HCT116 (cell line): ENCODE data around the gene RNF208. TPM values are rescaled to one million over a fixed set of nuclear protein-coding genes. Genes with fewer than 3 reads are reported as not detected.
A peak's percentile ranks its signal among the peaks of the same experiment; 100 is the strongest.

ENCODE experiments used
- ATAC-seq: fragments of 200-7000 bp; cut with Tn5 transposase; 2 replicates; pipeline ENCODE4 v1.9.1; 2020; ENCODE audit warnings: mild to moderate bottlenecking, moderate library complexity
- BruUV-seq: library from RNA; stranded (reverse); fragments of 400-500 nt; replicated peaks from 2 replicates; lab custom pipeline; 2021; lab: Mats Ljungman, UMichigan
- CTCF ChIA-PET: fragments of 300-600 bp; sonication (Branson Sonifier 250); formaldehyde crosslinking; loops from one replicate; lab custom pipeline; 2021; ENCODE audit warnings: antibody characterized with exemption; lab: Charles Lee
- POLR2A ChIA-PET: fragments of 300-600, 350-600 bp; sonication (Branson Sonifier 250); formaldehyde crosslinking; loops from one replicate; lab custom pipeline; 2021; ENCODE audit warnings: antibody characterized with exemption; lab: Charles Lee
- RAD21 ChIA-PET, 2 experiments: fragments of 300-600 bp; sonication (Branson Sonifier 250); formaldehyde crosslinking; loops; one replicate each; lab custom pipeline; 2023; ENCODE audit warnings: low total read pairs in 2 of 2; ENCODE audit not compliant: uncharacterized antibody in 2 of 2, unreplicated experiment in 2 of 2, low non-redundant PET in 1 of 2; lab: Charles Lee
- DNase-seq: peaks from one replicate; pipeline ENCODE4 v3.0.0-alpha.2; 2010; ENCODE audit warnings: low read depth, low spot score
- H2AFZ ChIP-seq: fragments of 200-600 bp; shearing (Covaris generic), sonication (generic); 2 replicates; pipeline ENCODE4 v1.6.1; 2017; ENCODE audit warnings: low read depth, mixed run types, mixed read lengths, antibody characterized with exemption, low read length; ENCODE audit not compliant: poor library complexity, severe bottlenecking
- H3K27ac ChIP-seq: 2 replicates; pipeline ENCODE4 v1.5.1; 2012; ENCODE audit warnings: low read depth, low read length
- H3K27me3 ChIP-seq: fragments of 200-600 bp; sonication (generic); 2 replicates; pipeline ENCODE4 v1.6.1; 2016; ENCODE audit warnings: mixed run types, low read length, mixed read lengths; ENCODE audit not compliant: insufficient read depth
- H3K36me3 ChIP-seq, 2 experiments: fragments of 200-500 bp in 1 of 2; fragments of 200-600 bp in 1 of 2; sonication (Bioruptor generic) in 1 of 2; sonication (generic) in 1 of 2; 2 replicates each; pipeline versions ENCODE4 v1.5.1 to v1.6.1; 2014 to 2016; ENCODE audit warnings: low read length in 2 of 2, inconsistent platforms in 1 of 2, mixed read lengths in 1 of 2, mixed run types in 1 of 2; ENCODE audit not compliant: insufficient read depth in 2 of 2, control insufficient read depth in 1 of 2
- H3K4me1 ChIP-seq, 2 experiments: fragments of 200-600 bp in 1 of 2; sonication (generic) in 1 of 2; 2 replicates each; pipeline versions ENCODE4 v1.5.1 to v1.6.1; 2012 to 2017; ENCODE audit warnings: low read length in 2 of 2, inconsistent platforms in 1 of 2, mild to moderate bottlenecking in 1 of 2, mixed read lengths in 1 of 2, mixed run types in 1 of 2, moderate library complexity in 1 of 2; ENCODE audit not compliant: insufficient read depth in 2 of 2, control insufficient read depth in 1 of 2
- H3K4me2 ChIP-seq: fragments of 200-600 bp; sonication (generic); 2 replicates; pipeline ENCODE4 v1.6.1; 2017; ENCODE audit warnings: mixed run types, low read length, mixed read lengths
- H3K4me3 ChIP-seq, 2 experiments: fragments of 200-600 bp in 1 of 2; sonication (generic) in 1 of 2; replicated peaks in 1 of 2; 2 replicates each; pipeline ENCODE4 v1.5.1; 2011 to 2016; ENCODE audit warnings: low read length in 2 of 2, control low read depth in 1 of 2, low read depth in 1 of 2, mild to moderate bottlenecking in 1 of 2, mixed read lengths in 1 of 2, mixed run types in 1 of 2
- H3K79me2 ChIP-seq: fragments of 200-600 bp; sonication (generic); 2 replicates; pipeline ENCODE4 v1.6.1; 2017; ENCODE audit warnings: mild to moderate bottlenecking, mixed run types, low read length, moderate library complexity, mixed read lengths; ENCODE audit not compliant: insufficient read depth
- H3K9ac ChIP-seq: fragments of 200-600 bp; sonication (generic); 2 replicates; pipeline ENCODE4 v1.6.1; 2016; ENCODE audit warnings: low read length, mixed read lengths
- H3K9me2 ChIP-seq: fragments of 200-600 bp; sonication (generic), shearing (Covaris generic); 2 replicates; pipeline ENCODE4 v1.6.1; 2017; ENCODE audit warnings: mixed run types, mild to moderate bottlenecking, moderate library complexity; ENCODE audit not compliant: insufficient read depth
- H3K9me3 ChIP-seq, 2 experiments: fragments of 200-500 bp in 1 of 2; fragments of 200-600 bp in 1 of 2; sonication (Bioruptor generic) in 1 of 2; sonication (generic) in 1 of 2; 2 replicates each; pipeline ENCODE4 v1.6.1; 2014 to 2017; ENCODE audit warnings: low read length in 2 of 2, mixed read lengths in 2 of 2, inconsistent platforms in 1 of 2, low read depth in 1 of 2, mild to moderate bottlenecking in 1 of 2, mixed run types in 1 of 2, moderate library complexity in 1 of 2; ENCODE audit not compliant: control insufficient read depth in 1 of 2, insufficient read depth in 1 of 2
- H4K20me1 ChIP-seq: fragments of 200-600 bp; sonication (generic), shearing (Covaris generic); 2 replicates; pipeline ENCODE4 v1.6.1; 2017; ENCODE audit warnings: mixed run types, mild to moderate bottlenecking, moderate library complexity; ENCODE audit not compliant: insufficient read depth
- EGR1 ChIP-seq: IDR thresholded peaks from 2 replicates; pipeline ENCODE4 v1.6.1; 2012; ENCODE audit warnings: low read depth
- ELF1 ChIP-seq: IDR thresholded peaks from 2 replicates; pipeline ENCODE4 v1.6.1; 2012; ENCODE audit warnings: low read depth, borderline replicate concordance
- RAD21 ChIP-seq: IDR thresholded peaks from 2 replicates; pipeline ENCODE4 v1.6.1; 2012; ENCODE audit warnings: low read depth, mild to moderate bottlenecking
- SRF ChIP-seq: IDR thresholded peaks from 2 replicates; pipeline ENCODE4 v1.6.1; 2012; ENCODE audit warnings: low read depth
- TCF7L2 ChIP-seq: IDR thresholded peaks from 2 replicates; pipeline ENCODE4 v1.7.0; 2011; ENCODE audit warnings: borderline replicate concordance, inconsistent platforms; ENCODE audit not compliant: insufficient read depth, insufficient read length; ENCODE audit errors: extremely low read depth
- ZFX ChIP-seq: fragments of 450-650 bp; IDR thresholded peaks from 2 replicates; pipeline ENCODE4 v1.6.1; 2017
- ZNF274 ChIP-seq: fragments of 200-500 bp; sonication (Bioruptor generic); IDR thresholded peaks from 2 replicates; pipeline ENCODE4 v1.6.1; 2014; ENCODE audit warnings: mild to moderate bottlenecking, low read depth, low read length, inconsistent platforms
- intact Hi-C: fragments of 100-400 bp; cut with micrococcal nuclease; formaldehyde crosslinking; loops from 2 replicates; pipeline ENCODE4 v1.10.0; 2022
- total RNA-seq: library from RNA; stranded (reverse); gene quantifications from one replicate; pipeline ENCODE4 v1.2.1, GENCODE V29; 2021; ENCODE audit not compliant: unreplicated experiment
- TF ChIP-seq, protein P1 (sequence below): IDR thresholded peaks from 2 replicates; pipeline ENCODE4 v1.6.1; 2012
- TF ChIP-seq, protein P2 (sequence below): IDR thresholded peaks from 2 replicates; pipeline ENCODE4 v1.6.1; 2011; ENCODE audit warnings: mild to moderate bottlenecking, low read length, moderate library complexity; ENCODE audit not compliant: insufficient replicate concordance; ENCODE audit errors: extremely low read depth

RNF208 gene
- total RNA-seq, 1 experiment from 2014 or later: 26.1 TPM

DNA sequence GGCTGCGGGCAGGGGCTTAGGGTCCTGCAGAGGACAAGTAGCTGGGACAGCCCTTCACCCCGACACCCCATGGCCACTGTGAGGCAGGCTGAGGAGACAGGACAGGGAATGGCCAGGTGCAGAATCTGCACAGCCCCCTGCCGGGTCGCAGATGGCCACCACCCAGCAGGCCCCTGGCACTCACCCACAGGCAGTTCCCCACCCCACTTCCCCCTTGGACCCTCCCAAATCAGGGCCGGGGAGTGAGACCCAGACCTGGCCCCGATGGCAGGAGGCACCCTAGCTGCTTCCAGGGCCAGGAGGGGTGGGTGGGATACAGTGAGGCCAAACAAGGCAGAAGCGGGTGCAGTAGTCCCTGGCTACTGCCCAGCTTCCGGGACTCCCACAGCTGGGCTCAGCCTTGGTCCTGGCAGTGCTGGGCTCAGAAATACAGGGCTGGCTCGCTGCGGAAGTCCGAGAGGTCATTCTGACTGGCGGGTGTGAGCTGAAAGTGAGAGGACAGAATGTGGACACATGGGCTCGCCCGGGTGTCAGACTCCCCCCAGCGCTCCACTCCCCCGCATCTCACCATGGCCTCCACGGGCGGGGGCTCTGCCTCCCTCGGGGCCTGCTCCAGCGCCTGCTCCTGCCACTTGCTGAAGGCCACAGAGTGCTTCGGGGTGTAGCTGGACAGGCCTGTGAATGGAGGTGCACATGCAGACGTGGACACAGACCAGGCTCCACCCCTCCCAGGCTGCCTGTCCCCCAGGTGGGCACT, 30.2 kb downstream of the RNF208 start (continued):
- TF ChIP-seq, protein P1, sequence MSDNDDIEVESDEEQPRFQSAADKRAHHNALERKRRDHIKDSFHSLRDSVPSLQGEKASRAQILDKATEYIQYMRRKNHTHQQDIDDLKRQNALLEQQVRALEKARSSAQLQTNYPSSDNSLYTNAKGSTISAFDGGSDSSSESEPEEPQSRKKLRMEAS: no peak
- TF ChIP-seq, protein P2, sequence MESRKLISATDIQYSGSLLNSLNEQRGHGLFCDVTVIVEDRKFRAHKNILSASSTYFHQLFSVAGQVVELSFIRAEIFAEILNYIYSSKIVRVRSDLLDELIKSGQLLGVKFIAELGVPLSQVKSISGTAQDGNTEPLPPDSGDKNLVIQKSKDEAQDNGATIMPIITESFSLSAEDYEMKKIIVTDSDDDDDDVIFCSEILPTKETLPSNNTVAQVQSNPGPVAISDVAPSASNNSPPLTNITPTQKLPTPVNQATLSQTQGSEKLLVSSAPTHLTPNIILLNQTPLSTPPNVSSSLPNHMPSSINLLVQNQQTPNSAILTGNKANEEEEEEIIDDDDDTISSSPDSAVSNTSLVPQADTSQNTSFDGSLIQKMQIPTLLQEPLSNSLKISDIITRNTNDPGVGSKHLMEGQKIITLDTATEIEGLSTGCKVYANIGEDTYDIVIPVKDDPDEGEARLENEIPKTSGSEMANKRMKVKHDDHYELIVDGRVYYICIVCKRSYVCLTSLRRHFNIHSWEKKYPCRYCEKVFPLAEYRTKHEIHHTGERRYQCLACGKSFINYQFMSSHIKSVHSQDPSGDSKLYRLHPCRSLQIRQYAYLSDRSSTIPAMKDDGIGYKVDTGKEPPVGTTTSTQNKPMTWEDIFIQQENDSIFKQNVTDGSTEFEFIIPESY: no peak
- TF ChIP-seq ELF1 (no peak), RAD21 (no peak), ZFX (no peak), TCF7L2 (no peak), EGR1 (no peak), ZNF274 (no peak), SRF (no peak)

DNA sequence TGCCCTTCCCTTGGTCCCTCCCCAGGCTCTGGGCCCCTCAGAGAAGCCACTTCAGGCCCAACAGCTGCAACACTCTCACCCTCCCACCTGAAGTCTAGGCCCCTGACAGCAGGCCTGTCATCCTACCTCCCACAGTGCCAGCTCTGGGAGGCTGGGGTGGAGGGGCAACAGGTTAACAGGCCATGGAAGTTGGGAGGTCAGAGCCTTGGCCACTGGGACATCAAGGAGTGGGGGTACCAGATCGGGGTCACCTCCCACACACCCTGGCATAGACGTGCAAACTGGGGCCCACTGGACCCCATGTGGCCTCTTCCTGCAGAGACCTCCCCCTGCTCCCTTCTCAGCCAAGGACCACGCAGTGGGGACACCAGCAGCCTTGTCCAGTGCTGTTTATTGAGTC, 30.8 kb downstream of the RNF208 start:
- ATAC-seq (no peak), DNase-seq (no peak)
- no TSS peak for BruUV-seq
- Histone ChIP-seq H3K4me1 (peaks cover 32 to 52% of the 10 kb centered on the region in 2 experiments), H3K9ac (no peak overlapping the region), H2AFZ (no peak overlapping the region), H3K4me3 (no peak overlapping the region), H3K9me3 (no peaks in the 10 kb centered on the region), H4K20me1 (no peaks in the 10 kb centered on the region), H3K4me2 (no peak overlapping the region), H3K36me3 (peaks cover 0 to 17% of the 10 kb centered on the region in 2 experiments; a peak in 1 of 4 replicates), H3K27me3 (no peaks in the 10 kb centered on the region), H3K79me2 (peaks cover 51% of the 10 kb centered on the region), H3K9me2 (no peaks in the 10 kb centered on the region), H3K27ac (0 out of 2 replicates have a peak overlapping the region, but pooled peaks have one; percentile 99)
- ChIA-PET RAD21 (no interaction called here), POLR2A (no interaction called here), CTCF (no interaction called here)
- TF ChIP-seq TCF7L2: no peak
- intact Hi-C loops: no loop called here
